Esophagus muscularis mucosa (tissue), 4 donors: Measurements from ENCODE around the gene ADAMTS20. TPM values are rescaled to one million over a fixed set of nuclear protein-coding genes. Genes with fewer than 3 reads are reported as not detected.

ENCODE experiments used
- DNase-seq: peaks from one replicate; pipeline ENCODE4 v3.0.0-alpha.2; 2017; ENCODE audit errors: extremely low spot score
- H3K27ac ChIP-seq, 4 donors: fragments of 200-600 bp; sonication (generic); replicated peaks in 1 of 4; 1 replicate in 3 of 4; 2 replicates in 1 of 4; pipeline ENCODE4 v1.5.1; 2016 to 2019; ENCODE audit warnings: mild to moderate bottlenecking in 1 of 4
- H3K27me3 ChIP-seq, 4 donors: fragments of 200-600 bp; sonication (generic); one replicate each; pipeline versions ENCODE4 v1.5.1 to v1.6.0; 2016 to 2019
- H3K36me3 ChIP-seq, 4 donors: fragments of 200-600 bp; sonication (generic); one replicate each; pipeline ENCODE4 v1.5.1; 2016 to 2019
- H3K4me1 ChIP-seq, 4 donors: fragments of 200-600 bp; sonication (generic); one replicate each; pipeline ENCODE4 v1.5.1; 2016 to 2019
- H3K4me3 ChIP-seq, 4 donors: fragments of 200-600 bp; sonication (generic); 1 replicate in 2 of 4; 2 replicates in 2 of 4; pipeline ENCODE4 v1.5.1; 2016 to 2019; ENCODE audit warnings: mild to moderate bottlenecking in 4 of 4, moderate library complexity in 1 of 4
- H3K9me3 ChIP-seq, 4 donors: fragments of 200-600 bp; sonication (generic); 1 replicate in 3 of 4; 2 replicates in 1 of 4; pipeline ENCODE4 v1.5.1; 2016 to 2019
- EP300 ChIP-seq: sonication (generic); formaldehyde crosslinking; IDR thresholded peaks from one replicate; pipeline ENCODE4 v1.6.1; 2017; ENCODE audit warnings: antibody characterized with exemption
- POLR2A ChIP-seq: fragments of 450-650 bp; IDR thresholded peaks from one replicate; pipeline ENCODE4 v1.6.1; 2017; ENCODE audit warnings: antibody characterized with exemption, moderate library complexity, mild to moderate bottlenecking, low read depth
- POLR2AphosphoS5 ChIP-seq, 2 donors: sonication (generic); formaldehyde crosslinking; IDR thresholded peaks; one replicate each; pipeline ENCODE4 v1.6.1; 2017; ENCODE audit warnings: antibody characterized with exemption in 2 of 2
- WGBS: methylation state at CpG from one replicate; pipeline ENCODE4 v1.1.5; 2018; 5-methylcytosine and 5-hydroxymethylcytosine counted together
- intact Hi-C: fragments of 100-400 bp; cut with DNase I; formaldehyde crosslinking; loops from one replicate; pipeline ENCODE4 v1.15.1; 2023
- total RNA-seq, 4 donors: library from RNA; depleted of rRNA; stranded (reverse); fragments of >200 nt; gene quantifications; one replicate each; pipeline versions ENCODE4 v1.1.0 to v1.2.1, GENCODE V29; 2016
- TF ChIP-seq, protein P1 (sequence below), 3 experiments: fragments of 200-600 bp in 2 of 3; fragments of 450-650 bp in 1 of 3; sonication (generic) in 2 of 3; IDR thresholded peaks; one replicate each; pipeline ENCODE4 v1.5.1; 2017 to 2019; ENCODE audit warnings: antibody characterized with exemption in 3 of 3, mild to moderate bottlenecking in 2 of 3, moderate library complexity in 1 of 3

ADAMTS20 gene
- total RNA-seq, 4 donors from 2014 or later: not detected

DNA sequence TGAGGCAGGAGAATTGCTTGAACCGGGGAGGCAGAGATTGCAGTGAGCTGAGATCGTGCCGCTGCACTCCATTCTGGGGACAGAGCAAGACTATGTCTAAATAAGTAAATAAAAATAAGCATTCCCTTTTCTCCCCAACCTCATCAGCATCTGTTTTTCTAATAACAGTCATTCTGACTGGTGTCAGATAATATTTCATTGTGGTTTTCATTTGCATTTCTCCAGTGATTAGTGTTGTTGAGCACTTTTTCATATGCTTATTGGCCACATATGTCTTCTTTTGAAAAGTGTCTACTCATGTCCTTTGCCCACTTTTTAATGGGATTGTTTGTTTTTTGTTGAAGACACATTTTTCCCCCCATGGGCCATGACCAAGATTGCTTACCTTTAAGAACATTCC is 243.2 kb downstream of the ADAMTS20 start:
- intact Hi-C loops: no loop called here
- no peak for TF ChIP-seq POLR2AphosphoS5 (IDR thresholded peaks at IDR 0.05)
- TF ChIP-seq, protein P1, sequence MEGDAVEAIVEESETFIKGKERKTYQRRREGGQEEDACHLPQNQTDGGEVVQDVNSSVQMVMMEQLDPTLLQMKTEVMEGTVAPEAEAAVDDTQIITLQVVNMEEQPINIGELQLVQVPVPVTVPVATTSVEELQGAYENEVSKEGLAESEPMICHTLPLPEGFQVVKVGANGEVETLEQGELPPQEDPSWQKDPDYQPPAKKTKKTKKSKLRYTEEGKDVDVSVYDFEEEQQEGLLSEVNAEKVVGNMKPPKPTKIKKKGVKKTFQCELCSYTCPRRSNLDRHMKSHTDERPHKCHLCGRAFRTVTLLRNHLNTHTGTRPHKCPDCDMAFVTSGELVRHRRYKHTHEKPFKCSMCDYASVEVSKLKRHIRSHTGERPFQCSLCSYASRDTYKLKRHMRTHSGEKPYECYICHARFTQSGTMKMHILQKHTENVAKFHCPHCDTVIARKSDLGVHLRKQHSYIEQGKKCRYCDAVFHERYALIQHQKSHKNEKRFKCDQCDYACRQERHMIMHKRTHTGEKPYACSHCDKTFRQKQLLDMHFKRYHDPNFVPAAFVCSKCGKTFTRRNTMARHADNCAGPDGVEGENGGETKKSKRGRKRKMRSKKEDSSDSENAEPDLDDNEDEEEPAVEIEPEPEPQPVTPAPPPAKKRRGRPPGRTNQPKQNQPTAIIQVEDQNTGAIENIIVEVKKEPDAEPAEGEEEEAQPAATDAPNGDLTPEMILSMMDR (IDR thresholded peaks at IDR 0.05): no peak
- no peak for TF ChIP-seq POLR2A
- TF ChIP-seq EP300: no peak
- Histone ChIP-seq H3K9me3 (no peaks in the 10 kb centered on the region), H3K36me3 (no peaks in the 10 kb centered on the region), H3K27me3 (no peaks in the 10 kb centered on the region), H3K4me1 (no peaks in the 10 kb centered on the region), H3K27ac (no peak overlapping the region), H3K4me3 (no peak overlapping the region)
- WGBS: 94% methylated on average over 3 of the region's 3 CpGs
- DNase-seq: no peak

DNA sequence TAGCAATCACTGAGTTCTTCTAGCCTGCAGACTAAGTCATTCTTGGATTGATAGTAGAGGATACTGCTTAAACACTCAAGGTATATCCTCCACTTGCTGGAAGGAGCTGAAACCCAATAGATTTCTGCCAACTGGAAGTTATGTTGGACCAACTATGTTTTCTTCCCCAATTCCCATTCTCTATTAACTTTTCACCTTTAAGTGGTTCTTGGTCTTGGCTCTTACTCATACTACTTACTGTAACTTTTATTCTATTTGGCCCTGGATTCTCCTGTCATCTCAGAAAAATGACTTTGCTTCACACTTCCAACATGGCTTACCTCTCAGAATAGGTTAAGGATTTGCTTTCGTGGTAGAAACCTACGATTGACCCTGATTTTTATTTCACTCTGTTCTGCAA is 244.9 kb downstream of the ADAMTS20 start:
- no peaks in the 10 kb centered on the region for H3K36me3 ChIP-seq
- DNase-seq: no peak
- WGBS: 95% methylated on average over 2 of the region's 2 CpGs
- TF ChIP-seq POLR2AphosphoS5 (IDR thresholded peaks at IDR 0.05): no peak
- TF ChIP-seq, protein P1 (IDR thresholded peaks at IDR 0.05): no peak
- TF ChIP-seq POLR2A: no peak
- TF ChIP-seq EP300: no peak
- no peak overlapping the region for H3K4me3 ChIP-seq
- no peak overlapping the region for H3K27ac ChIP-seq
- H3K4me1 ChIP-seq: no peaks in the 10 kb centered on the region
- intact Hi-C loops: no loop called here
- H3K27me3 ChIP-seq: no peaks in the 10 kb centered on the region
- no peaks in the 10 kb centered on the region for H3K9me3 ChIP-seq

DNA sequence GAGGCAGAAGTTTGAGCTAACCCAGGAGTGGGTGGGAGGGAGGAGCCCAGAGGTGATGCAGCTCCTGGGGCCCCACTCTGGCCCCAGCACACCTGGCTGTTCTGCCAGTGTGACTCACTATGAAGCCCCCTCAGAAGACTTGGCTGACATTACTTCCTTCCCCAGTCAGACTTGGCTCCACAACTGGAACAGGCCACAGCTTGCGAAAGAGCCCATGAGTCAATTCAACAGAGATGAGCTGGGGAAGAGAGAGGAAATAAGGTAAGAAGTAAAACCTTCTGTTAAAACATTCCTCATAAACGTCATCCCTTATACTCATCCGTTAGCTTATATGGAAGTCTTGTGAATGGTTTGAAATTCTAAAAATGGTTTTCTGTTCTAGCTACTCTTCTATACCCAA is 245.9 kb downstream of the ADAMTS20 start:
- intact Hi-C loops: no loop called here

DNA sequence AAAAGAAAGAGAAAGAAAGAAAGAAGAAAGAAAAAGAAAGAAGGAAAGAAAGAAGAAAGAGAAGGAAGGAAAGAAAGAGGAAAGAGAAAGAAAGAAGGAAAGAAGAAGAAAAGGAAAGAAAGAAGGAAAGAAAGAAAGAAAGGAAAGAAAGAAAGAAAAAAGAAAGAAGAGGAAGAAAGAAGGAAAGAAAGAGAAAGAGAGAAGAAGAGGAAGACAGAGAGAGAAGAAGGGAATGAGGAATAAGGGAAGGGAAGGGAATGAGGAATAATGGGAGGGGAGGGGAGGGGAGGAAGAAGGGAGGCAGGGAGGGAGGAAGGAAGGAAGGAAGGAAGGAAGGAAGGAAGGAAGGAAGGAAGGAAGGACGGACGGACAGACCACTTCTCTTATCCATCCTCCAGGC is 246.9 kb downstream of the ADAMTS20 start:
- H3K36me3 ChIP-seq: no peaks in the 10 kb centered on the region
- WGBS: 83% methylated on average over 2 of the region's 2 CpGs
- no peak for TF ChIP-seq EP300
- TF ChIP-seq POLR2A: no peak
- TF ChIP-seq POLR2AphosphoS5 (IDR thresholded peaks at IDR 0.05): no peak
- TF ChIP-seq, protein P1 (IDR thresholded peaks at IDR 0.05): no peak
- H3K9me3 ChIP-seq: no peaks in the 10 kb centered on the region
- no peak overlapping the region for H3K4me3 ChIP-seq
- H3K27ac ChIP-seq: no peak overlapping the region
- no peaks in the 10 kb centered on the region for H3K4me1 ChIP-seq
- no peaks in the 10 kb centered on the region for H3K27me3 ChIP-seq
- no peak for DNase-seq
- intact Hi-C loops: no loop called here

More for the DNA sequence above, 245.9 kb downstream of the ADAMTS20 start:
- 49% methylated on average over 3 of the region's 3 CpGs for WGBS
- TF ChIP-seq POLR2AphosphoS5 (IDR thresholded peaks at IDR 0.05): no peak
- TF ChIP-seq POLR2A: no peak
- TF ChIP-seq, protein P1 (IDR thresholded peaks at IDR 0.05): no peak
- TF ChIP-seq EP300: no peak
- Histone ChIP-seq H3K27me3 (no peaks in the 10 kb centered on the region), H3K36me3 (no peaks in the 10 kb centered on the region), H3K27ac (no peak overlapping the region), H3K9me3 (no peaks in the 10 kb centered on the region), H3K4me1 (no peaks in the 10 kb centered on the region), H3K4me3 (no peak overlapping the region)
- no peak for DNase-seq

Other genes with a start within 250 kb of the ADAMTS20 start
- gene PUS7L, start 206.6 kb upstream of the ADAMTS20 start, total RNA-seq: 1 to 10 TPM; 5.2 to 8.7 (median 6.7) TPM
- 10 to 100 TPM; 13.6 to 24.0 (median 20.6) TPM for gene IRAK4, start 206.7 kb upstream of the ADAMTS20 start, total RNA-seq